Stimulated activated CD8-positive, alpha-beta memory T cell treated with anti-CD3 and anti-CD28 coated beads, Interleukin-15, amount 100 ng/mL, for 4 hours (primary cell): ENCODE results near the gene VGLL4.
"Not testable (repeated sequence)": the region's sequence is repeated elsewhere in the genome, so short reads cannot be mapped to it uniquely, and the experiment has no call there.

Experiments used
- DNase-seq, 2 donors: peaks; one replicate each; pipeline ENCODE4 v3.0.0-alpha.2; 2020; ENCODE audit warnings: low read depth in 2 of 2

VGLL4 gene

GRCh38 chr3:11587766-11588165, 55.9 kb downstream of the VGLL4 start:
- no peak for DNase-seq

- DNase-seq, result no peak
Measured at GRCh38 chr3:11584570-11584969, 59.1 kb downstream of the VGLL4 start.

GRCh38 chr3:11583638-11584046, 60.1 kb downstream of the VGLL4 start:
- DNase-seq, result no peak

GRCh38 chr3:11583235-11583634, 60.5 kb downstream of the VGLL4 start:
- DNase-seq, result no peak

GRCh38 chr3:11582191-11582968, 61.3 kb downstream of the VGLL4 start:
- no peak for DNase-seq

GRCh38 chr3:11581237-11582190, 62.2 kb downstream of the VGLL4 start:
- DNase-seq, result no peak

- DNase-seq, result no peak
Measured at GRCh38 chr3:11580645-11581044, 63.1 kb downstream of the VGLL4 start.

GRCh38 chr3:11578169-11578568, 65.5 kb downstream of the VGLL4 start:
- no peak for DNase-seq

- DNase-seq, result no peak
Measured at GRCh38 chr3:11576453-11576852, 67.3 kb downstream of the VGLL4 start.

- DNase-seq, result no peak
Measured at GRCh38 chr3:11575677-11576076, 68.0 kb downstream of the VGLL4 start.

GRCh38 chr3:11574981-11575669, 68.6 kb downstream of the VGLL4 start:
- no peak for DNase-seq

GRCh38 chr3:11572660-11573059, 71.1 kb downstream of the VGLL4 start:
- not testable (repeated sequence) for DNase-seq

- DNase-seq, result no peak
Measured at GRCh38 chr3:11570789-11571495, 72.8 kb downstream of the VGLL4 start.

GRCh38 chr3:11570251-11570650, 73.5 kb downstream of the VGLL4 start:
- DNase-seq, result no peak

GRCh38 chr3:11569156-11569741, 74.5 kb downstream of the VGLL4 start:
- DNase-seq, result no peak

- no peak for DNase-seq
Measured at GRCh38 chr3:11568503-11569155, 75.1 kb downstream of the VGLL4 start.

GRCh38 chr3:11567516-11568467, 75.9 kb downstream of the VGLL4 start:
- DNase-seq, result no peak

- no peak for DNase-seq
Measured at GRCh38 chr3:11566916-11567315, 76.8 kb downstream of the VGLL4 start.

GRCh38 chr3:11566478-11566877, 77.2 kb downstream of the VGLL4 start:
- no peak for DNase-seq
